Stimulated activated CD8-positive, alpha-beta memory T cell treated with anti-CD3 and anti-CD28 coated beads, Interleukin-15, amount 100 ng/mL, for 48 hours (primary cell): ENCODE results near the gene GPBAR1.
"Not testable (repeated sequence)": the region's sequence is repeated elsewhere in the genome, so short reads cannot be mapped to it uniquely, and the experiment has no call there.

Source experiments
- DNase-seq, 2 donors: peaks; one replicate each; pipeline ENCODE4 v3.0.0-alpha.2; 2020; ENCODE audit warnings: low read depth in 2 of 2

Gene GPBAR1

DNA sequence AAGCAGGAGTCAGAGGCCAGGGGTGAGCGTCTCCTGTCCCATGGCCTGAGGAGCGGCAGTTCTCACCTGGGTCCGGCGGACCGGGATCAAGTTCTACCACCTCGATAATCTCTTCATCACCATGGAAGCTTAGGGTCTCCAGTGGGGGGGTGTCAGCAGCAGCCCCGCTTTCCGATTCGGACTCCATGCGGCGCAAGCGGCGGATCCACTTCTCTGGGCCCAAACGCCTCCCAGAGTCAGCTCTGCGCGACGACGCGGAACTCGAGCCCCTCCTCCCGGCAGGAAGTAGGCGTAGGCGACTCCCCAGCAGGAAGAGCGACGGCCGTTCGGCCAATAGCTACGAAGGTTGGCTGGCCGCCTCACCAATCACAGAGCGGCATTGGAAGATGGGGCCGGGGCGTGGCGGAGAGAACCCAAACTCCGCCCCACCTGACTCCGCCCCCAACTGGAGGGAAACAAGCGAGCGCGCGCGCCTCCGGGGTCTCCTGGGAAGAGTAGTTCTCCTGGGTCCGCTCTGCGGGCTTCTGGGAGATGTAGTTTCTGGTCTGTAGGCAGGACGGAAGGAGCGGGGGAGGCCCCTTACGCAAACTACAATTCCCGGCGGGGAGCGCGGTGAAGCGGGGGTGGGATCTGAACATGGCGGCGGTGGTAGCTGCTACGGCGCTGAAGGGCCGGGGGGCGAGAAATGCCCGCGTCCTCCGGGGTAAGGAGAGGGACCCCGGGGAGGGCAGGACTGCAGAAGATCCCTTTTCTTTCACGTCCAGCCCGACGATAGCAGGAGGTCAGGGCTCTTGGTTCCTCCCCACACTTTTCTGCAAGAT lies 9.3 kb downstream of the GPBAR1 start, which contains the start of the genes AAMP and PNKD:
TSS of gene AAMP (minus strand) at position 238 of the 821 bp plus-strand sequence. CDS start at position 187, 51 bp downstream.
TSS of gene PNKD (plus strand) at position 620 of the 821 bp plus-strand sequence. CDS start at position 637, 17 bp downstream.
- DNase-seq, result peak; percentile 100

DNA sequence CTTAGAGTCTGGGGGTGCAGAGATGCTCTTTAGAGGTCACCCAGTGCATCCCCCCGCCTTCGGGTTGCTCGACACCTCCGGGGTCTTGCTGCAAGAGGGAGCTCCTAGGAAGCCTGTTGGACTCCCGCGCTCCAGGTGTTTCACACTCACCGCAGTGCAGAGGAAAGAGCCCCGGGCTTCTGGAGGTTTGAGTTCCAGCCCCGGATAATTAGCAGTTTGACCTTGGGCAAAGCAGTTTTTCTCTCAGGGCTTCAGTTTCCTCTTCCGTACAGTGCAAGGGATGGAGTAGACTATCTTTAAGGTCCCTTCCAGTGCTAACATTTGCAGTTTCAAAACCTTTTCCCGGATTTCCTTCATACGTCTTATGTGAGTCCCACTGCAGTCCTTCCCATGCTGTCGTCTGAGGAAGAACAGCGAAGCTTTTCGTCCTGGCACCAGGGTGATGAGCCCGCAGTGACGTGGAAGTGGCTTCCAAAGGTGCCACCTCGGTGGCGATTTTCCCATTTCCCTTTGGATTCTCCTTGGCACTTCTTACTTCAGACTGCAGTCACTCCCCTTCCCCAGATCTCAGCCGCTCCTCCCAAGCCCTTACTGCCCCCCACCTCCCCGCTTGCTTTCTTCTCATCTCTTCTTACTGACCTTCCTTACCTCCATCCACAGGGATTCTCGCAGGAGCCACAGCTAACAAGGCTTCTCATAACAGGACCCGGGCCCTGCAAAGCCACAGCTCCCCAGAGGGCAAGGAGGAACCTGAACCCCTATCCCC lies 10.1 kb downstream of the GPBAR1 start:
- DNase-seq, result no peak

DNA sequence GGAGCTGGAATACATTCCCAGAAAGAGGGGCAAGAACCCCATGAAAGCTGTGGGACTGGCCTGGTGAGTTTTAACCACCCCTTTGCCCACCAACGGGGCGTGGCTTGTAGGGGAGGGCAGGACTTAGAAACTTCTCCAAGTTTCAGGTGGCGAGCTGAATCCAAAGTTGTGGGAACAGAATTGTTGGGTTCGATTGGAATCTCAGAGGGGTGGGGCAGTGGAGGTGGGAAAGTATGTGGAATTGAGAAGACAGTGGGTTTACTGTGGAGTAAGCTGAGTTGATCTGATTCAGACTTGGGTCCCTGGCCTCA lies 10.6 kb downstream of the GPBAR1 start:
- DNase-seq, result no peak

DNA sequence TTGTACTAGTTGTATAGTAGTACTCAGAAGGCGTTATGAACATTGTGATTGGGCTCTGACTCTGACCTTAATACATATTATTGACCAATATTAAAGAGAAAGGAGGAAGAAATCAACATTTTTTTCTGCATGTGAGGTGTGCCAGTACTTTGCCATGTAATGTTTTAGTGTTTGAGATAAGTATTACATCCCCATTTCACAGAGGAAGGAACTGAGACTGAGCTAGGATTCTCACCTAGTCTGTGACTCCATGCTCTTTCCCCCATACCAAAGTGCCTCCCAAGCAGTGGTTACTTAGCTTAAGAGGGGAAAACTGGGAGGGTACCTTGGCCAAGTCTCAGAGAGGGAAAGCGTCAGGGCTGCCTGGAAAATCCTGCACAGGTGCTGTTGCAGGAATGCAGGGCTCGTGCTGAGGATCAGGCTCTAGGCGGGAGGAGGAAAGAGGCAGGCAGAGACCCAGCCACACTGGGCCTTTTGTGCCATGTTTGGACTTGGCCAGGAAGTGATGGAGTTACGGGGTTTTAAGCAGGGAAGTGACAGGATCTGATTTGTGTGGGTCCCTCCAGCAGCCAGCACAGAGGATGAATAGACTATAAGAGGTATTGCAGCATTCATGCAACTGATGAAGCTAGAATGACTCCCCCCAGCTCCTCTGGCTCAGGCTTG lies 11.2 kb downstream of the GPBAR1 start:
- no peak for DNase-seq

DNA sequence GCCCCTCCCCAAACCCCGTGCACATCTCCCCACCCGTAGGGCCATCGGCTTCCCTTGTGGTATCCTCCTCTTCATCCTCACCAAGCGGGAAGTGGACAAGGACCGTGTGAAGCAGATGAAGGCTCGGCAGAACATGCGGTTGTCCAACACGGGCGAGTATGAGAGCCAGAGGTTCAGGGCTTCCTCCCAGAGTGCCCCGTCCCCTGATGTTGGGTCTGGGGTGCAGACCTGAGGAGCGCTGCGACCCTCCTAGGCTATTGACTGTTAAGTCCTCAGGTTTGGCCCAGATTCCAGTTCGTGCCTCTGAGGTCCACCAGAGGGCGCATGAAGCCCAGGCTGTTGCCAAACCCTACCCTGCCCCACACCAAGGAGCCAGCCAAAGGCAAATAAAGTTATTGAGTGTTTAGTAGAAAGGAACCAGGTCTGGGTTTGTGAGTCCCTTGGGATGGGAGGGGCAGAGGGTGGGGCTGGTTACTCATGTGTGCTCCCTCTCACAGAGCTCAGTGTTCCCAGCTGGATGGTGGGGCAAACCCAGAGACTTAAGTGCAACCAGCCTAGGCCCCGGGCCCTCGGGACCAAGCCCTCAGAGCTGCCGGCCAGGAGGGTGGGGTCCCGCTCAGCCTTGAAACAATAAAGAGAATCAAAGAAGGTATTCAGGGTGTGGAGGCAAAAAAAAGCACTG lies 11.9 kb downstream of the GPBAR1 start:
- DNase-seq, result peak; percentile 52 to 55

DNA sequence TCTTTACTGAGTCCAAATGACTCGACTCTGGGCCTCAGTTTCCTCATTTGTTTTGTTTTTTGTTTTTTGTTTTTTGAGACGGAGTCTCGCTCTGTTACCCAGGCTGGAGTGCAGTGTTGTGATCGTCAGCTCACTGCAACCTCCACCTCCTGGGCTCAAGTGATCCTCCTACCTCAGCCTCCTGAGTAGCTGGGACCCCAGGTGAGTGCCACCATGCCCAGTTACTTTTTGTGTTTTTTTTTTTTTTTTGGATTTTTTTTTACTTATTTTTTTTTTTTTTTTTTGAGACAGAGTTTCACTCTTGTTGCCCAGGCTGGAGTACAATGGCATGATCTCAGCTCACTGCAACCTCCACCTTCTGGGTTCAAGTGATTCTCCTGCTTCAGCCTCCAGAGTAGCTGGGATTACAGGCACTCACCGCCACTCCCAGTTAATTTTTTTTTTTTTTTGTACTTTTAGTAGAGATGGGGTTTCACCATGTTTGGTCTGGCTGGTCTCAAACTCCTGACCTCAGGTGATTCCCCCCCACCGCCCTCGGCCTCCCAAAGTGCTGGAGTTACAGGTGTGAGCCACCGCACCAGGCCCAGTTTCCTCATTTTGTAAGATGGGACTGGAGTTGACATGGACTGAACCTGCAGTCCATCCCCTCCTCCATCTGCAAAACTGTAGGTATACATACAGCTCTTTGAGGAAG lies 12.5 kb downstream of the GPBAR1 start:
- not testable (repeated sequence) for DNase-seq

DNA sequence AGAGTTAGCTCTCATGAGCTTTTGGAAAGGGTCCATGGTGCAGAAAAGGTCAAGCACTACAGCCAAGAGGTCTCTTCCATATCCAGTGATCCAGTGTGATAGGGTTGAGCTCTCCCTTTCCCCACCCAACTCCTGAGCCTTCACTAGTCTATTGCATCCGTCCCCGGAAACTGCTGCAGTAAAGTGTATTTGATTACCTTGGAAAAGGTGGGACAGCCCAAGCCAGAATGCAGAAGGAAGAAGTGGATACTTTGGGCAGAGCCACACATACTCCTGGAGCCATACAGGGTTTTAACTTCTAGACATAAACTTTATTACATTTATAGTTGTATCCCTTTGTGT lies 13.1 kb downstream of the GPBAR1 start:
- no peak for DNase-seq

DNA sequence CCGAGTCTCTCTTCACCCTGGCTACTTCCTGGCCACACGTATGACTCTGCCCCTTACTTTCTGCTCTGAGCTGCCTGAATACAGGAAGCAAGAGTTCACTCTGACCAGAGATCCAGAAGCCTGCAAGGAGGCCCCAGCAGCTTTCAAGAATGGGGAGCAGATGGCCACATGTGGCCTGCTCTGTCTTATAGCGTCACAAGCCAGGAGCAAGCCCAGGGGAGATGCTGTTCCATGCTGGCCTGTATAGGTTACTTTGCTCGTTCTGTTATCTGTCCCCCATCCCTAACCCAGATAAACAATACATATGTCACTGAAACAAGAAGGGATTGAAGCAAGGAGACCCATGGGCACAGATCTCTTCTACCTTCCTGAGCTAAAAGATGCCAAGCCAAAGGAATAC lies 13.8 kb downstream of the GPBAR1 start:
- DNase-seq, result no peak

DNA sequence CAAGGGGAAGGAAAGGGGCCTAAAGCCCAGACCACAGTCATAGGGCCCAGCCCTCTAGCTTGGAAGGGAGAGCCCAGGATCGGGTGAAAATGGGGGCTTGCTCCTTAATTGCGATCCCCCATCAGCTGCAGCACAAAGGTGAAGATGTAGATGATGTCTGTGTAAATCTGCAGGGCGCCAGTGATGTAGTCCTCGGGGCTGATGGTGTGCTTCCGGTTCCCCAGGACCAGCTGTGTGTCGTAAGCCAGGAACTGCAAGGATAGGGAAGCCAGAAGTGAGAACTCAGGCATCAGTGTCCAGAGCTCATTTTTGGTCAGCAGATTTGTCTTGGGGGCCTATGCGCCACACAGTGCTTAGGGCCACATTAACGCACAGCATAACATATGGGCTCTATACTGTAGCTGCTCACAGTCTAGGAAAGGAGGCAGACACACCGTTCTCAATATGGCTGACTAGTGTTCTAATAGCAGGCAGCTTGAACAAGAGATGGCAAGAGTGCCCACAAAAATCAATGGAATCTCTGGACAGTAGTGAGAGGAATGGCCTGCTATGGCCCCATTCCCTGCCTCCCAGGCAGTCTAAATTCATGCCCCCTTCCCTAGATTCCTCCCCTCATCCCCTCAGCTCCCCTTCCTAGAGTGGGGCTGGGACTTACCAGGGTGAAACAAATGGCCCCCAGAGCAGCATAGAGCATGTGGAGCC lies 14.7 kb downstream of the GPBAR1 start:
- DNase-seq, result no peak

DNA sequence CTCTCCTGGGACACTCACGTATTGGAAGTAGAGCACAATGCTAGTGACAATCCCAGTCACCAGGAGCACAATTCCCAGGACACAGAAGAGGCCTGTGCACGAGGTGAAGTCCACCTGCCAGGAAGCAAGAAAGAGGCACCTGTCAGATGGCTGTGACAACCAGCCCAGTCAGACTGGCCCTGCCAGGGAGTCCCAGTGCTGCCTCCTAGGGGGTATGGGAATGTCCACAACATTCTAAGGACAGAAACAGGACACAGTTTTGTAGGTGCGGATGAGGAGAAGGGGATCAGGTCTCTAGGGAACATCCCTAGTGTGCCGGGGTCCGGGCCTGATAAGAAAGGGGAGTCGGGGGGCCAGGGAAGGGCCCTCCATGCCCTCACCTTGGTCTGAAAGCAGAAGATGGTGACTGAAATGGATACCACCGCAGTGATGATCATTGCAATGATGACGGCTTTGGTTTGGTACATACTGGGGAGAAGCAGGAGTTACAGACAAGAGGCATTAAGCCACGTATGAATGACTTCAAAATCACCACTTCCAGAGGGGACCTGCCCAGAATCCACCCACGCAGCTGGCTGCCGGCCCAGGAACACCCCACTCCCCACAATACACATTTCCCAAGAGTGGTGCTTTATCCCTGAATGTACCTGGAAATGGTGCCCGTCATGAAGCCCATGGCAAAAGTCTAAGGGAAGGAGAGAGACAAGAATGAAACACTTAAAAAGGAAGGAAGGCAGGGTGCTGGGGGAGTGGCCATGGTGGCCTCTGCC lies 16.4 kb downstream of the GPBAR1 start:
- DNase-seq, result no peak

DNA sequence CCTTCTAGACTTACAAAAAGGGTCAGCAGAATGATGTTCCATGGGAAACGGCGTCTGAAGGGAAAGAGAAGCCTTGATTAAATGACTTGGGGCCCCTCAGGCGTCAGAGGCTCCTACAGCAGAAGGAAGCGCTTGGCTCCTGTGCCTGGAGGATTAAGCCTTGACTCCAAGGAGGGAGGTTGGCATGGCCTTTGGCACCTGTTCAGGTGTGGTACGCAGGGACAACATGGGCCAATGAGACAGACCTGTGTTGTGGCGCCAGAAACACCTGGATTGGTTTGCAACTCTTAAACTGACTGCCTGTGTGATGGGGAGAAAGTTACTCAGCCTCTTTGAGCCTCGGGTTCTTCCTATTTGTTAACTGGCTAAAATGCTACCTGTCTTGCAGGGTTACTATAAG lies 17.1 kb downstream of the GPBAR1 start:
- DNase-seq, result no peak

DNA sequence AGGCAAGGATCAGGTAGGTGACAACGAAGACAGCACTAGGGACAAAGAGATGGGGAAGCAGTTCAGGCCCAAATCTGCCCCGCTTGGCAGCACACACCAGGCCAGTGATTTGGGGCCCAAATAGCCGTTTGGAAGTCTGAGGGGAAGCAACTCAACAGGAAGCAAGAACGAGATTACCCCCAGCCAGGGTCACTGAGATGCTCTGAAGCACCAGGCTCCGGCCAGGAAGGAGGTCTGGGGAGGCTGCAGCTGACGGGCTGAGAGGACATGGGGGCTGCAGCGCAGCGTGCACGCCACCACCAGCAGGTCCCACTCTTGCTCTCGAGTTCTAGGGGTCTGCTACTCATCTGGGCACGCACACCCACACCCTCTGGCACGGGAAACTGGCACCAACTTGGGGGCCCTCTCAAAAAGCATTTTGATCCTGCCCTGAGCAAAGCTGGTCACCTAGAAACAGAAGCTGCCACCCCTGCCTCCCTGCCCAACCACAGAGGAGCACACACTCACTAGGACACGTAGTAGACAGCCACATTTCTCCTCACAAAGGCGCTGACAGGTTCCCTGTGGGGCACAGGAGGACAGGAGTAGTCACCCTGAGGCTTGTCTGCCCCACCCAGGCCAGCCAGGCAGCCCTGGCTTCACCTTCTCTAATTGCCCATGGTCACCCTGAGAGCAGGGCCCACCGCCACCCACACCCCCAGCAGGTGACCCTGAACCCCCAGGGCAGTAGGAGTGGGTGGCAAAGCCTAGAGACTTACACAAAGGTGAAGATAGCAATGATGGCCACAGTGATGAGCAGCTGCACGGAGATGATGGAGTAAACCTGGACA lies 17.9 kb downstream of the GPBAR1 start:
- DNase-seq, result no peak

DNA sequence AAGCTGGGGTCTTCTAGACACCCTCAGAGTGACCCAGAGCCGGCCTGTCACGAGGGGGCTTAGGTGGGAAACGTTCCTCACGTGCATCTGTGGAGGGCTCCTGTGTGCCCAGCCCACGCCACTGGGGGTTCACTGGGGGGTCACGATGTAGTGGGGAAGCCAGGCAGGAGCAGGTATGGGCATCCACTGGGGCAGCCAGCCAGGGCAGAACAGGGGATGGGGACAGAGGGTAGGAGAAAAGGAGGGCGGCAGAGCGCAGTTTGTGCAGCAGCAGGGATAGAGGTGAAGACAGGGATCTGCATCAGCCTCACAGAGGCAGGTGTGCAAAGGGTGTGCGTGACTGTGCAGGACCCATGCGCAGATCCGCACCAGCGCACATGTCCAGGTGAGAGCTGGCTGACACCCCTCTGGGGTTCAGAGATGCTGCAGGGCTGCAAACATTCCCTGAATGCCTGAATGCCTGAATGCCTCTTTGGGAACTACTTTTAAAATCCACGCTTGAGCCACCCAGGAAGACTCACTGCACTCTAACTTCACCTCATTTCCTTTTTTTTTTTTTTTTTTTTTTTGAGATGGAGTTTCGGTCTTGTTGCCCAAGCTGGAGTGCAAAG lies 19.6 kb downstream of the GPBAR1 start:
- no peak for DNase-seq

DNA sequence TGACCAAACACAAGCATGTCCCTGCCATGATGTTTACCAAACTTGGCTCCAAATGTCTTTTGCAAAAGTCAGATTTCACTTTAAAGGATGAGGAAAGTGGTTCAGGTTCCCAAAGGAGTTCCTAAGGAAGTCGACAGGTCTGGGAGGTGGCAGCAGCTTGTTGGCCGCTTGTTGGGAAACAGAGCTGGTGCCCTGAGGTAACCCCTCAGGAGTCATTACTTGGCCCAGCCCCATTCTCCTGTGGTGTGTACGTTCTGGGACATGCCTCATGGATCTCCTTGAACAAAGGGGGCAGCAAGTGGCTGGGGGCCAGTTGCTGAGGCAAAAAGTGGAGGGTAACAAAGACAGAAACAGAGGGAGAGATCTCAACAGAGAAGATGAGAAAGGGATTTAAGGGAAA lies 20.6 kb downstream of the GPBAR1 start:
- no peak for DNase-seq

DNA sequence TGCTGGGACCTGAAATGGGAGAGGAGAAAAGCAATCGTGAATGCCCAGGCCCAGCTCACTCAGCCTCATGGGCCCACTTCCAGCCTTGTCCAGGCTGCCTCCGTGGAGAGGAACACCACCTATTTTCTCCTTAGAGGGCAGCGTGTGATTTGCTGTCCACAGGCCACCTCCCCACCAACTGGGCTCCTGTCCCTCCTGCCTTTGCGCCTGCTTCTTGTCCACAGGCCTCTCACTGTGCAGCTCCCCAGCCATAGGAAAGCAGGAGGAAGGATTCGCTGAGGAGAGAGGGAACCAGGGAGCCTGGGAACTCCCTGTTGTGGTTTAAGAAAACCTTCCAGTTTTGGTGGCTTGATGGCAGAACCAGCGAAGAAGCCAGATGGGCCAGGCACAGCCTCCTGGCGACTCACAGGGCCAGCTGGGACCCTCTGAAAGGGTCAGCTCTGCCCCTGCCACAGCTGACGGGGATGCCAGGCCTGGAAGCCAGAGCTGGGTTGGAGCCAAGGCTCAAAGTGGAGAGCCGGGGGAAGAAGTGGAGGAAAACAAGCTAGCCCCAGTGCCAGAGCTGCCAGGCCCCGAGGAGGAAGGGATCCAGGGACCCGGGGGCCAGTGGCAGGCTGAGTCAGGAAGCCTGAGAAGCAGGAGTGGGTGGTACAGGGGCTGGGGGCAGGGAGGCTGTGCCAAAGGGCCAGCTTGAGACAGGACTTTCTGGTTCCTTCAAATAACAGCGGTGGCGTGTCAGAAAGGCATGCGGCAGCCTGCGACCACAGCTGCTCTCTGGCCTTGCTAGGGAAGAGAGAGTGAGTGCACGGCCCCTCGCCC lies 21.6 kb downstream of the GPBAR1 start:
- DNase-seq, result no peak

DNA sequence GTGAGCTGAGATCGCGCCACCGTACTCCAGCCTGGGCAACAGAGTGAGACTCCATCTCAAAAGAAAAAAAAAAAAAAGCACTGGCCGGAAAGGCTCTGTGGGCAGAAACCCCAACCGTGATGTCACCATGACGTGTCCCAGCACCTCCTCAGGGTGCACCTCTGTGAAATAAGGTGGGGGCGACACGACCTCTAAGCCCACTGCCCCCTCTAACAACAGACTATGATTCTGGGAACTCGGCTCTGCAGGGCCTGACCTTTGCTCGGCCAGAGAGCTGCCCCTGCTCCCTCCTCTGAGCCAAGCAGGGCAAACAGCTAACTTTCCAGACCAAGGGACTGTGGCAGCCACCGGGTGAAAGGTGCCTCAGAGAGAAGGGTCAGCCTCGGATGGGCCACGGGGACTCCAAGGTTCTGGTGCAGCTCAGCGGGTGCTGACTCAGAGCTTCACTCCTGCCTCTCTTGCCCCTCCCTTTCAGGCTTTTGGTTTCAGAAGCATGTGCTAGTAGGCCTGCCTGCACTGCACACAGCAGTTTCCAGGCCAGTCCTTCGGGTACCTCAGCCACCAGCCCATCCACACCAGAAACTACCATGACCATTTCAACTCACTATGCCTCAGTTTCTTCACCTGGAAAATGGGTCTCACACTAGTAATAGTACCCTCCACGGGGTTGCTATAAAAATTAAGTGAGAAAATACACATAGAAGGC lies 23.4 kb downstream of the GPBAR1 start:
- peak; percentile 63 to 64 for DNase-seq

DNA sequence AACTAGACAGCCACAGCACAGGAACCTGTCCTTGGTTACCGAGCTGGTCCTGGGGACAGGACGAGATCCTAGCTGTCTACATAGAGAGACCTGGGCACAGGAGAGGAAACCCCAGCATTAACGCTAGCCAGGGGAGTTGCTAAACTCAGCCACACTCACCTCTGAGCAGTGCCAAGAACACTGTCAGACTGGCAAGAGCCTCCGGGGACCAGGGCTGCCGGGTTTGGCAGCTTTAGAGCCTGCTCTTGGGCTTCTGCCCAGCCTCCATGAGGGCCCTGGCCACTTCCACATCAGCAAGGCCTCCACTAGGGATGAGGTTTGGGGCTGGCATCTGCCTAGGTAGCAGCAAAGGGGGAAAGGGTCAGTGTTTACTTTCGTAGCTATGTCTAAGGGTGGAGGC lies 24.8 kb downstream of the GPBAR1 start:
- DNase-seq, result no peak
